Mammary epithelial cell (primary cell): ENCODE results near the gene LYPD5.
"Not testable (repeated sequence)": the region's sequence is repeated elsewhere in the genome, so short reads cannot be mapped to it uniquely, and the experiment has no call there.

ENCODE experiments used
- EZH2 ChIP-seq: IDR thresholded peaks from 2 replicates; pipeline ENCODE4 v1.6.1; 2012; ENCODE audit warnings: low read length, inconsistent platforms, borderline replicate concordance
- TF ChIP-seq, protein P1 (sequence below), 2 donors: IDR thresholded peaks in 1 of 2; conservative IDR thresholded peaks in 1 of 2; 2 replicates each; pipeline ENCODE4 v1.5.1; 2011 to 2012; ENCODE audit warnings: inconsistent platforms in 2 of 2, low read length in 2 of 2, mild to moderate bottlenecking in 2 of 2, control low read depth in 1 of 2, low read depth in 1 of 2; ENCODE audit not compliant: insufficient read depth in 1 of 2; ENCODE audit errors: extremely low read depth in 1 of 2

DNA sequence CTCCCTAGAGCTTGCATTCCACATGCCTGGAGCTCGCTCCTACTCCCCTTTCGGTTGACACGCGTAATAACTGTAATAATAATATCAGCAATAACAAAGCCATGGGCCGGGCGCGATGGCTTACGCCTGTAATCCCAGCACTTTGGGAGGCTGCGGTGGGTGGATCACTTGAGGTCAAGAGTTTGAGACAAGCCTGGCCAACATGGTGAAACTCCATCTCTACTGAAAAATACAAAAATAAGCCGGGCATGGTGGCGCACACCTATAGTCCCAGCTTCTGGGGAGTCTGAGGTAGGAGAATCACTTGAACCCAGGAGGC lies 27.3 kb downstream of the LYPD5 start:
- TF ChIP-seq, protein P1, sequence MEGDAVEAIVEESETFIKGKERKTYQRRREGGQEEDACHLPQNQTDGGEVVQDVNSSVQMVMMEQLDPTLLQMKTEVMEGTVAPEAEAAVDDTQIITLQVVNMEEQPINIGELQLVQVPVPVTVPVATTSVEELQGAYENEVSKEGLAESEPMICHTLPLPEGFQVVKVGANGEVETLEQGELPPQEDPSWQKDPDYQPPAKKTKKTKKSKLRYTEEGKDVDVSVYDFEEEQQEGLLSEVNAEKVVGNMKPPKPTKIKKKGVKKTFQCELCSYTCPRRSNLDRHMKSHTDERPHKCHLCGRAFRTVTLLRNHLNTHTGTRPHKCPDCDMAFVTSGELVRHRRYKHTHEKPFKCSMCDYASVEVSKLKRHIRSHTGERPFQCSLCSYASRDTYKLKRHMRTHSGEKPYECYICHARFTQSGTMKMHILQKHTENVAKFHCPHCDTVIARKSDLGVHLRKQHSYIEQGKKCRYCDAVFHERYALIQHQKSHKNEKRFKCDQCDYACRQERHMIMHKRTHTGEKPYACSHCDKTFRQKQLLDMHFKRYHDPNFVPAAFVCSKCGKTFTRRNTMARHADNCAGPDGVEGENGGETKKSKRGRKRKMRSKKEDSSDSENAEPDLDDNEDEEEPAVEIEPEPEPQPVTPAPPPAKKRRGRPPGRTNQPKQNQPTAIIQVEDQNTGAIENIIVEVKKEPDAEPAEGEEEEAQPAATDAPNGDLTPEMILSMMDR (conservative IDR thresholded peaks at IDR 0.05 in 1 of 2, IDR thresholded peaks at IDR 0.05 in 1 of 2; ENCODE audit: extremely low read depth in 1 of 2, insufficient read depth in 1 of 2, low read depth in 1 of 2, low read length in 2 of 2): not testable (repeated sequence)
- TF ChIP-seq EZH2: not testable (repeated sequence)
